ENCODE data around the gene RPS6KA5.

The RPS6KA5 gene

DNA sequence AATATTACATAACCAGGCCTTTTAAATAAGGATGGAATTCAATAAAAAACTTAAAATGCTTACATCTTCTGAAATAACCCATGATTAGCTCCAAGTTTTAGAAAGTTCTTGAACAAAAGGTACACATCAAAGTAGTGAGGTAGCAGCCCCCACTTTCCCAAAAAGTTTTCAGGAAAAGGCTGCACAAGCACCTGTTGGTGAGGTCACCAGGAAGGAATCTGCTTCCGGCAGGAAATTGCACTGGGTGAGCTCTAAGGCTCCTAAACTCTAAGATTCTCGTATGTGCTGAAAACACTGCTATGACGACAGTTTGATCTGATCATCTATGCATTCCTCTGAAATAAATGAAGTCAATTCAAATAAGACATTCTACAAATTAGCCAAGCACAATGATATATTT is 210.0 kb downstream of the RPS6KA5 start:
- Histone ChIP-seq H3K4me3 (ENCODE audit: low read depth in 1 of 2, low read length in 1 of 2) (no peak overlapping the region), H3K27me3 (no peaks in the 10 kb centered on the region), H3K9me3 (no peaks in the 10 kb centered on the region), H3K4me1 (ENCODE audit: control insufficient read depth in 1 of 2, insufficient read depth in 1 of 2, low read depth in 1 of 2, low read length in 1 of 2) (peaks cover 0 to 5% of the 10 kb centered on the region in 2 experiments), H3K36me3 (peaks cover 5% of the 10 kb centered on the region), H3K27ac (no peak overlapping the region)
- TF ChIP-seq, protein P1, sequence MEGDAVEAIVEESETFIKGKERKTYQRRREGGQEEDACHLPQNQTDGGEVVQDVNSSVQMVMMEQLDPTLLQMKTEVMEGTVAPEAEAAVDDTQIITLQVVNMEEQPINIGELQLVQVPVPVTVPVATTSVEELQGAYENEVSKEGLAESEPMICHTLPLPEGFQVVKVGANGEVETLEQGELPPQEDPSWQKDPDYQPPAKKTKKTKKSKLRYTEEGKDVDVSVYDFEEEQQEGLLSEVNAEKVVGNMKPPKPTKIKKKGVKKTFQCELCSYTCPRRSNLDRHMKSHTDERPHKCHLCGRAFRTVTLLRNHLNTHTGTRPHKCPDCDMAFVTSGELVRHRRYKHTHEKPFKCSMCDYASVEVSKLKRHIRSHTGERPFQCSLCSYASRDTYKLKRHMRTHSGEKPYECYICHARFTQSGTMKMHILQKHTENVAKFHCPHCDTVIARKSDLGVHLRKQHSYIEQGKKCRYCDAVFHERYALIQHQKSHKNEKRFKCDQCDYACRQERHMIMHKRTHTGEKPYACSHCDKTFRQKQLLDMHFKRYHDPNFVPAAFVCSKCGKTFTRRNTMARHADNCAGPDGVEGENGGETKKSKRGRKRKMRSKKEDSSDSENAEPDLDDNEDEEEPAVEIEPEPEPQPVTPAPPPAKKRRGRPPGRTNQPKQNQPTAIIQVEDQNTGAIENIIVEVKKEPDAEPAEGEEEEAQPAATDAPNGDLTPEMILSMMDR (IDR thresholded peaks at IDR 0.05), result no peak

DNA sequence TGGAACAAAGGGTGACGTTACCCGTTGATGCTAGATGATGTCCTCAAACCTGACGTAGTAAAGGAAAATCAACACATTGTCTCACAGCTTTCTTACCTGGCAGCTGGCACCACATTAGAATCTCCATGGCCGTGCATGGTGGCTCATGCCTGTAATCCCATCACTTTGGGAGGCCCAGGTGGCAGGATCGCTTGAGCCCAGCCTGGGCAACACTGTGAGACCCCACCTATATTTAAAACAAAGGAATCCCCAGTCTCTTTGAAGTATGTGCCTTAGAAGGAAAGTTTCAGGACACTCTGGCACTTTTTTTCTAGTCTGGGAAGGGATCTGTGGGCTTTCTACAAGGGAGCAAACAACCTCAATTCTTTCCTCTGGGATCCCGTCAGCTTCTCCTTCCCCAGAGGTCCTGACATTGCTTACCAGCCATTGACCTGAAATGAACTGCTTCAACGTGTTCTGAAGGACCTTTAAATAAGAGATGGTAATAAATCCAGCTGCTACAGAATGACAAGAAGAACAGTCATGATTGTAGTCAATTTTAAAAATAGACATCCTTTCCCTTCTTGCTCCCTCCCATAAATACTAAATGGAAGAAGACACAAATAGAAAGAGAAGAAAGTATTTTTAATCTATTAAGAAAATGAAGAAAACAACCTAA is 210.5 kb downstream of the RPS6KA5 start:
- no peaks in the 10 kb centered on the region for H3K27me3 ChIP-seq
- no peaks in the 10 kb centered on the region for H3K9me3 ChIP-seq
- TF ChIP-seq, protein P1 (IDR thresholded peaks at IDR 0.05), result no peak
- peaks cover 5% of the 10 kb centered on the region for H3K36me3 ChIP-seq
- H3K4me1 ChIP-seq (ENCODE audit: control insufficient read depth in 1 of 2, insufficient read depth in 1 of 2, low read depth in 1 of 2, low read length in 1 of 2), result peaks cover 0 to 5% of the 10 kb centered on the region in 2 experiments
- H3K27ac ChIP-seq, result no peak overlapping the region
- no peak overlapping the region for H3K4me3 ChIP-seq (ENCODE audit: low read depth in 1 of 2, low read length in 1 of 2)

DNA sequence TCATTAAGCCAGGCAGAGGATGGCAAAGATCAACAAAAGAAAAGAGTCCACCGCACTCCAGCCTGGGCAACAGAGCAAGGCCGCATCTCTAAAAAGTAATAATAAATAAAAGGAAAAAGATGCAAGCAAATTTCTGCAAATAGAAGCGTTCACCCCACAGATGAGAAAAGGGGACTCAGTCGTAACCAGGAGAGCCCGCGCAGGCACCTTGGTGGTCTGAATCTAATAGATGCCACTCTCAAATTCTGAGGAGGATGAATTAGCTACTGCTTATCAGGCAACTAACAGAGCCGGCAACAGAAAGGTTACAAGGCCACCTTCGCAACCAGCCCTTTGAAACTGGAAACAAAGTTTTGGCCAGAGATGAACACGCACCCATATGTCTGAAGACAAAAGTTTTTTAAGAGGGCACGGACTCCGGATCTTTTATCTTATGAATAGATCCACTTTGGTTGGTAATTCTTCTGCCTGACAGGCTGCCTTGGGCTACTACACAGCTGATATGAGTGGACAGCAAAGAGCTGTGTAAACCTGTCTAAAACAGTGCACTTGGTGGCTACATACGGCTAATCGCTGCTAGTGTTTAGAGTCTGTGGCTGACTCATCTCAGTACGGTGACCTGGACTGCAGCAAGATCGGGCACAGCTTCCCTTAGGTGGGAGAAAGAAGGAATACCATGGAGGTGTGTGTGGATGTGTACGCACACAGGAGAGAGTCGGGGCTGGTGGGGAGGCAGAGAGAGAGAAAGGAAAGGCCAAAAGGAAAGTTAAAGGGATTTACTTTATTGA is 211.3 kb downstream of the RPS6KA5 start:
- Histone ChIP-seq H3K27me3 (no peaks in the 10 kb centered on the region), H3K9me3 (no peaks in the 10 kb centered on the region), H3K4me3 (ENCODE audit: low read depth in 1 of 2, low read length in 1 of 2) (no peak overlapping the region), H3K36me3 (peaks cover 5% of the 10 kb centered on the region), H3K27ac (no peak overlapping the region), H3K4me1 (ENCODE audit: control insufficient read depth in 1 of 2, insufficient read depth in 1 of 2, low read depth in 1 of 2, low read length in 1 of 2) (peaks cover 0 to 5% of the 10 kb centered on the region in 2 experiments)
- TF ChIP-seq, protein P1 (IDR thresholded peaks at IDR 0.05), result no peak

DNA sequence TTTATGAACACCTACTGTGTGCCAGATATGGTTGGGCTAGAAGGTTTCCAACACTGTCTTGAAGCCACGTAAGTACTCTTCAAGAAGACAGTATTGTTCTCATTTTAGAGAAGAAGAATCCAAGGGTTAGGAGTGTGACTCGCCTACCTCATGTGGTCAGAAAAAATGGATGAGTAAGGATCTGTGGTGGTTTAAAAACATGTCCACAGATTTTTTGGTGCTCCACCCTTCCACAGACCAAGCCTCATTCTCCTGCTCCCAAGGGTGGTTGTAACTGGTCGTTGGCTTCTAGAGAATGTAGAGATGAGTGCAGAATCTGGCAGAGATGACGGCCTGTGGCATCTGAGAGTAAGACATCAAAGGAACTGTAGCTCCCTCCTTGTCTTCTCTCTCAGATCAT is 213.9 kb downstream of the RPS6KA5 start:
- TF ChIP-seq, protein P1 (IDR thresholded peaks at IDR 0.05), result no peak
- Histone ChIP-seq H3K27ac (no peak overlapping the region), H3K27me3 (no peaks in the 10 kb centered on the region), H3K4me3 (ENCODE audit: low read depth in 1 of 2, low read length in 1 of 2) (no peak overlapping the region), H3K4me1 (ENCODE audit: control insufficient read depth in 1 of 2, insufficient read depth in 1 of 2, low read depth in 1 of 2, low read length in 1 of 2) (peaks cover 0 to 5% of the 10 kb centered on the region in 2 experiments), H3K9me3 (no peaks in the 10 kb centered on the region), H3K36me3 (peaks cover 5% of the 10 kb centered on the region)

DNA sequence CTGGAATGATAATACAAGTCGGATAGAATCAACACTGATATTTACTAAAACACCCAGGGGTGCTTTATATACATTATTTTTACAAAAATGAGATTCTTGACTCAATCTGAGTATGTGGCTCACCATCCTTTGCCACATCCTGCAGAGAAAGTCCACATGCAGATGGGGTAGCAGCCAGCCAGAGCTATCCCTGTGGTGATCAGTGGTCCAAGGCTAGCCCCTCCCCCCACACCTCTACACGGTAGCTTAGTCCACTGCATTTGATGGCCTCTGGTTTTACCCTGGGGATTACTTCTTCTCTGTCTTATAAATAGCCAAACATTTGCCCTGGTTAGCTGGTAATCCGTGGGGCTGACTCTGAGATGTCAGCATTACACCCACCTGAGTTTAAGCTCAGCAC is 216.1 kb downstream of the RPS6KA5 start:
- TF ChIP-seq, protein P1 (IDR thresholded peaks at IDR 0.05), result no peak
- Histone ChIP-seq H3K27me3 (no peaks in the 10 kb centered on the region), H3K27ac (no peak overlapping the region), H3K4me1 (ENCODE audit: control insufficient read depth in 1 of 2, insufficient read depth in 1 of 2, low read depth in 1 of 2, low read length in 1 of 2) (no peaks in the 10 kb centered on the region), H3K4me3 (ENCODE audit: low read depth in 1 of 2, low read length in 1 of 2) (no peak overlapping the region), H3K36me3 (peaks cover under 1% of the 10 kb centered on the region), H3K9me3 (no peaks in the 10 kb centered on the region)

Data from neutrophil (primary cell).